A549 treated with CpdA at 1 μM for 4 hours (cell line): ENCODE measurements around the gene SNAPC4. TPM values are rescaled to one million over a fixed set of nuclear protein-coding genes. Genes with fewer than 3 reads are reported as not detected.

Experiments used
- total RNA-seq: library from RNA; stranded (reverse); fragments of 200-300 nt; extraction: Qiagen RNA extraction; gene quantifications from 5 replicates; pipeline ENCODE4 v1.2.3, GENCODE V29; 2022; ENCODE audit warnings: low read depth

Gene SNAPC4, protein sequence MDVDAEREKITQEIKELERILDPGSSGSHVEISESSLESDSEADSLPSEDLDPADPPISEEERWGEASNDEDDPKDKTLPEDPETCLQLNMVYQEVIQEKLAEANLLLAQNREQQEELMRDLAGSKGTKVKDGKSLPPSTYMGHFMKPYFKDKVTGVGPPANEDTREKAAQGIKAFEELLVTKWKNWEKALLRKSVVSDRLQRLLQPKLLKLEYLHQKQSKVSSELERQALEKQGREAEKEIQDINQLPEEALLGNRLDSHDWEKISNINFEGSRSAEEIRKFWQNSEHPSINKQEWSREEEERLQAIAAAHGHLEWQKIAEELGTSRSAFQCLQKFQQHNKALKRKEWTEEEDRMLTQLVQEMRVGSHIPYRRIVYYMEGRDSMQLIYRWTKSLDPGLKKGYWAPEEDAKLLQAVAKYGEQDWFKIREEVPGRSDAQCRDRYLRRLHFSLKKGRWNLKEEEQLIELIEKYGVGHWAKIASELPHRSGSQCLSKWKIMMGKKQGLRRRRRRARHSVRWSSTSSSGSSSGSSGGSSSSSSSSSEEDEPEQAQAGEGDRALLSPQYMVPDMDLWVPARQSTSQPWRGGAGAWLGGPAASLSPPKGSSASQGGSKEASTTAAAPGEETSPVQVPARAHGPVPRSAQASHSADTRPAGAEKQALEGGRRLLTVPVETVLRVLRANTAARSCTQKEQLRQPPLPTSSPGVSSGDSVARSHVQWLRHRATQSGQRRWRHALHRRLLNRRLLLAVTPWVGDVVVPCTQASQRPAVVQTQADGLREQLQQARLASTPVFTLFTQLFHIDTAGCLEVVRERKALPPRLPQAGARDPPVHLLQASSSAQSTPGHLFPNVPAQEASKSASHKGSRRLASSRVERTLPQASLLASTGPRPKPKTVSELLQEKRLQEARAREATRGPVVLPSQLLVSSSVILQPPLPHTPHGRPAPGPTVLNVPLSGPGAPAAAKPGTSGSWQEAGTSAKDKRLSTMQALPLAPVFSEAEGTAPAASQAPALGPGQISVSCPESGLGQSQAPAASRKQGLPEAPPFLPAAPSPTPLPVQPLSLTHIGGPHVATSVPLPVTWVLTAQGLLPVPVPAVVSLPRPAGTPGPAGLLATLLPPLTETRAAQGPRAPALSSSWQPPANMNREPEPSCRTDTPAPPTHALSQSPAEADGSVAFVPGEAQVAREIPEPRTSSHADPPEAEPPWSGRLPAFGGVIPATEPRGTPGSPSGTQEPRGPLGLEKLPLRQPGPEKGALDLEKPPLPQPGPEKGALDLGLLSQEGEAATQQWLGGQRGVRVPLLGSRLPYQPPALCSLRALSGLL (N-terminal part only)
- total RNA-seq = 11.8 to 14.6 TPM (median 13.2 TPM) in 5 replicates

DNA sequence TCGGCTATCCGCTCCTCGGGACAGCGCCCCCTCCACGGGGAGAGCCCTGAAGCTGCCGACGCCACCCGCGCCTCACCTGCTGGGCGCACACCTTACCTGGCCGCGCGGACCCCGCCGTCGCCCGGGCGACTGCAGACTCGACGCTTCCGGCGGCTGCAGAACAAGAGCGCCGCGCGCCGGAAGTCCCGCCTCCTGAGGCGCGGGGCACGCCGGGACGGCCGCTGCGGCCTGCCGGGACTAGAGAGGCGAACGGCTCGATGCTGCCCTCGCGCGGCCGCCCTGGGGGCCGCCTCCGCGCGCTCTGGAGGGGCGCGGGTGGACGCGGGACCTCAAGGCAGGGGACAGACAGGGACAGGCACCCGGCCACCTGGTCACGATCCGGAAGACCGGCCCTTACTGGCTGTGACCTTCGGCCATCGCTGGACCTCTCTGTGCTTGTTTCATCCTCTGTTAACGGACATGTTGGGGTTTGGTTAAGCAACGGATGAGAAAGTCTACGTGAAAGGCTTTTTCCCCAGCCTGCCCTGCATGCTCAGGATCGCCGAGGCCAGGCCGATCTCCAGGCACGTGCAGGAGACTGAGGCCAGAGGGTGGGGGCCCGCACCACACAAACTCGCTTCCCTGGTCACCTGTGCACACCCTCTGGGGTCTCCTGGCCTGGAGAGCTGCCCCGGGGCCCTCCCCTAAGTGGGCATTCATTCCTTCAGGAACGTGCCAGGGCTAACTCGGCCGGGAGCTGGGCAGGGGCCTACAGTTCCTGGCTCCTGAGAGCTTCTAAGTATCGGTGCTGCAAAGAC is at the start of gene SNAPC4:
Gene SNAPC4 (minus strand): TSS at position 133 of the 797 bp plus-strand sequence. CDS start 1,742 bp downstream, outside the sequence.

DNA sequence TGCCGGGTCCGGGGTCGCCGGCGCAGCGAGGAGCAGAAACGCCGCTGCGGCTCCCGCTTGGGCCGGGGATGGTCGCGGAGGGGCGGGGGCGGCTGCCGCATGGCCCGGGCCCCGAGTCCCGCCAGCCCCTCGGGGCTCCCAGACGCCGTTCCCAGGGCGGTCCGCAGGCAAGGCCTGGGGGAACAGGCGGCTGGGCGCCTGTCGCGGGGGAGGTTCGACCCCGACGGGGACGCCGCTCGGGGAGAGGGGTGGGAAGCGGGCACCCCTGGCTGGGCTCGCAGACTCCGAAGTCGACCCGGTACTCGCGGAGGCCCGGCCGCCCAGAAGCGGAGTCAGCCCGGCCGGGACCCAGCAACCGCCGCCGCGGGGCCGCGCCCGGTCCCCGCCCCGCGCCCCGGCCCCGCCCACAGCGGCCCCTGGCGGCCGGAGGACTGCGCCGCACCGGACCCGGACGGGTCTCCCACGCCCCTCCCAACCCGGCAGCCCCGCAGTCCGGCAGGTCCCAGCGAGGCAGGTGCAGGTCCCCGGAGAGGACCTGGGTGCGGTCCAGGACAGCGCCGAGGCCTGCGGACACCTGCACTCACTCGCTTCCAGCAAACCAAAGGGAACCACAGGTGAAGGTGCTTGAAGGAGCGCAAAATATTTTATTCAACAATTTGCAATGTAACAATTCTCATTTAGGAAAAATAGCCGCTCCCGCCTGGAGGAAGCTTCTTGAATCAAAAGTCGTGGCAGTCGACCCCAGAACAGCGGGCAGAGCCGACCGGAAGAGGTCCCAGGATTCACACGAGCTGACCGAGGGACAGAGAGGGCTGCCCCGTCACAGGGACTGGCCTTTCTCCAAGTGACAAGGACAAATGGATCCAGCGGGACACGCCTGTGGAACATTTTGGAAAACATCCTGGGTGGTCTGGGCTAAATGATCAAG is 39.8 kb upstream of the SNAPC4 start, which contains the start of gene INPP5E:
Gene INPP5E (minus strand): TSS at position 365 of the 928 bp plus-strand sequence. CDS start 426 bp downstream, outside the sequence.

DNA sequence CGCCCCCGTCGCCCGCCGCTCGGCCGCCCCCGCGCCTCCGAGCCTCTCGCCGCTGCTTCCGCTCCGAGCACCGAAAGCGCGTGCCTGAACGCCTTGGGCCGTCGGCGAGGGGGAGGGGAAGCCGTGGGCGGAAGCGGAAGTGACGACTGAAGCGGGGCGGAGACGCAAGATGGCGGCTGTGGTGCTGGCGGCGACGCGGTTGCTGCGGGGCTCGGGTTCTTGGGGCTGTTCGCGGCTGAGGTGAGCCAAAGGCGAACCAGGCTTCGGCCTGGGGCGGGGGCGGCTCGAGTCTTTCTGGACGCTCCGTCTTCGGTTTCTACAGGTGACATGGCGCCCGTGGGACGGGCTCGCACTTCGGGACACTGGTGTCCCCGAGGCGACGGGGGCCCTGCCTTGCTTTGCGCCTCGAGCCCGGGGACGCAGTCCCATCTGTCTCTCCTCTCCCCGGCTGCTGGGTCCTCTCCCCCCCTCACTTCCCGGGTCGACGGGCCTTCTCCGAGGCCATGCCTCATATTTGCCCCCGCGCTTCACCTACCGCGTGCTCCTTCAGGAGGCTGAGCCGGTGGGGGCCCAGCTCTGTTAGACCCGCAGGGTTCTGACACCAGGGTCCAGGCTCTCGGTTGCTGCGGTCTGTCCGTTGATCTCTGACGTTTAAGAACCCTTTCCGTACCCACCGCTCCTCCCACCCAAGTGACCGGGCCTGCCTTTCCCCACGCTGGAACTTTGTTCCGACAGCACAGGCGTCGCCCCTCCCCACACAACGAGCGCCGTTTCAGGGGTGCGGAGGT is 10.7 kb upstream of the SNAPC4 start, which contains the start of the genes ENTR1 and PMPCA:
Gene ENTR1 (minus strand): TSS at position 115 of the 788 bp plus-strand sequence. CDS start 217 bp downstream, outside the sequence.
Gene PMPCA (plus strand): TSS at position 159 of the 788 bp plus-strand sequence. CDS start 11 bp downstream, at position 170.

DNA sequence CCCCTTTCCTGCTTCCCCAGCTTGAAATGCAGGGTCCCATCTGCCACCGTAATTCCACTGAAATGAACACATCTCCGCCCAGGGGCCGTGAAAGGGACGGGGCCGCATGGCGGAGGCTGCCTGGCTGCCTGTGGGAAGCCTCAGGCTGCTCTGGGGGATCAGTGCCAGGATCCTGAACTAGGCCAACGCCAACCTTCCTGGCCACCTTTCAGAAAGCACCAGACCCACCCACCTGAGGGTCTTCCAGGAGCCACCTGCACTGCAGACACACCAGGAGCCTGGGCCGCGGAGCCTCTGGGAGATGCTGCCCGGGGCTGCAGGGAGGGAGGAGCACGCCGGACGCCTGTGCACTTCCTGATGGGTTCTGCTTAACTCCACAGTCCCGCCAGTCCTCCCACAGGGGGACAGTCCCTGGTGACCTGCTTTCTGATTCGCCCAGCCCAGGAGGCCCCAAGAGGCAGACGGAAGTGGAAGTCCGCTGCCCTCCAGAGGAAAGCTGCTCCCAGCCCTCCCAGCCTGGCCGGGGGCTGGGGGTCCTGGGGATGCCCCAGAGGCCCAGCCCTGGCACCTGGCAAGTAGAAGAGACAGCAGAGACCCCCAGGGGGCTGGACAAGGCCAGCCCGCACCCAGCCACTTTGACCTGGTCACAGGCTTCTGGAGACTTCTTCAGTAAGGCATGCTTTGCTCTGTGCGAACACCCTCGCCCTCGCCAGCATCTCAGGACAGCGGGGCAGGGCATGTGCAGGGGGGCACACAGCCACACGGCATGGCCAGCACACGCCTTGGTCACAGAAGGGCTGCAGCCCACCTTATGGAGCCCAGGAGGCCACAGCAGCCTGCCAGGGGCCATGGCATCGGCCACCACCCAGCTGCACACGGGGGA is 26.4 kb downstream of the SNAPC4 start, which contains the start of gene CARD9:
Gene CARD9 (minus strand): TSS at position 370 of the 883 bp plus-strand sequence. CDS start 1,591 bp downstream, outside the sequence.

DNA sequence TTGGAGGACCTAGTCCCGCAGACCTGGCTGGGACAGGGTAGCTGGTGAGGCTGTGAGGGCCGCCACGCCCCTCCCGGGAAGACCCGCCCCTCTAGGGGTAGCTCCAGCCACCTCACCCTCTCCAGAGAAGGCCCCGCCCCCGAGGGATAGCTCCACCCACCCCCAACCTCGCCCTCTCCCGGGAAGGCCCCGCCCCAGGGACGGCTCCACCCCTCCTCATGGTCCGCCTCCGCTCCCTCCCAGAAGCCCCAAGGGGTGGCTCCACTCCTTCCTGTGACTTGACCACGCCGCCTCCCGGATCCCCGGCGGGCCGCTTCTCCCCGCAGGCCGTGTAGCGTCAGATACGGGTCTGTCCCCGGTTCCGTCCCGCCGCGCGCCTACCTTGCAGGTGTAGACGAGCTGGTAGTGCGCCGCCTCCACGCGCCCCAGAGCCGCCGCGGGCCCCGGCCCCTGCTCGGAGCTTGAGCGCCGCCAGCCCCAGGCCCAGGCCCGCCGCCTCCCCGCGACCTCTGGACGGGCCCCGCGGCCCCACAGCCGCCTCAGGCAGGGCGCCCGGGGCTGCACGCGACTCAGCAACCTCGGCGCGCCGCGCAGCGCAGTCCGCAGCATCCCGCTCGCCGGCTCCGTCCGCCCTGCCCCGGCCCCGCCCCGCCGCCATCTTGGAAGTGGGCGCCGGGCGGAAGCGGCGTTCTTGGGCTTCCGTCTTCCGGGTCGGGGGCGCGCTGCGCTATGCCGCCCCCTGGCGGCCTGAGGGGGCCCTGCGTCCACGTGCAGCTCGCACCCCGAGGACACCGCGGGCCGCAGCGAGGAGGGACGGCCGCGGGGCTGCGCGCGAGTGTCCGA is 36.6 kb downstream of the SNAPC4 start, which contains the start of gene DNLZ:
Gene DNLZ (minus strand): TSS at position 639 of the 843 bp plus-strand sequence. CDS start 30 bp downstream, at position 609.

Other genes starting within 250 kb of the SNAPC4 start
- gene LHX3, start 195.0 kb downstream of the SNAPC4 start, total RNA-seq = 0.08 to 0.12 TPM (median 0.09 TPM) in 4 of 5 replicates, not detected in the other
- 26.6 to 30.1 TPM (median 28.8 TPM) in 5 replicates for gene QSOX2, start 154.4 kb downstream of the SNAPC4 start, total RNA-seq
- not detected in 5 replicates for gene CCDC187, start 96.1 kb downstream of the SNAPC4 start, total RNA-seq
- gene GPSM1, start 72.6 kb downstream of the SNAPC4 start, total RNA-seq = 8.7 to 13.6 TPM (median 11.4 TPM) in 5 replicates
- gene DNLZ, start 36.4 kb downstream of the SNAPC4 start, total RNA-seq = 17.8 to 41.5 TPM (median 38.2 TPM) in 5 replicates
- 0.69 to 2.4 TPM (median 1.2 TPM) in 5 replicates for gene CARD9, start 26.5 kb downstream of the SNAPC4 start, total RNA-seq
- 65.8 to 76.1 TPM (median 74.2 TPM) in 5 replicates for gene ENTR1, start 10.4 kb upstream of the SNAPC4 start, total RNA-seq
- 73.6 to 104 TPM (median 78.7 TPM) in 5 replicates for gene PMPCA, start 10.5 kb upstream of the SNAPC4 start, total RNA-seq
- 13.8 to 20.7 TPM (median 18.4 TPM) in 5 replicates for gene INPP5E, start 39.7 kb upstream of the SNAPC4 start, total RNA-seq
- gene SEC16A, start 82.9 kb upstream of the SNAPC4 start, total RNA-seq = 58.8 to 69.2 TPM (median 63.2 TPM) in 5 replicates
- gene NOTCH1, start 145.9 kb upstream of the SNAPC4 start, total RNA-seq = 8.7 to 12.2 TPM (median 10.8 TPM) in 5 replicates